Stimulated activated CD8-positive, alpha-beta memory T cell treated with anti-CD3 and anti-CD28 coated beads, Interleukin-15, amount 100 ng/mL, for 24 hours (primary cell): ENCODE data around the gene SNX8.

ENCODE experiments used
- DNase-seq: peaks from one replicate; pipeline ENCODE4 v3.0.0-alpha.2; 2020; ENCODE audit warnings: low read depth

The SNX8 gene

DNA sequence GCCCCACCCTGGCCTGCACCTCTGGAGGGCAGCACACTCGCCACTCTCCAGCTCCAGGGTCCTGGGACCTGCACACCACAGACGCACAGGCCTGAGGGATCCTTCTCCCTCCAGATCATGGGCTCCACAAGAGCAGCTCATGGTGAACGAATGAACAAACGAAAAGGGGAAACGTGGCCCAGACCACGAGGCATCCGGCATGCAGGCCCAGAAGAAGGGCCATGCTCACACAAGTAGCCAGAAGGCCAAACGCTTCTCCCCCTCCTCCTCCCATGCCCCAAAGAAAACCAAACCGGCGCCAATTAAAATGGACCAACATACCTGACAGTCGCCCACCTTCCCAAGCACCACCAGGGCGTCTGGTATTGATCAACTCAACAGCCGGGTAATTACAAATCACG lies 111.9 kb downstream of the SNX8 start:
- no peak for DNase-seq
